GM12891 (cell line): ENCODE data around the gene ANO10.

Source experiments
- DNase-seq: peaks from one replicate; pipeline ENCODE4 v3.0.0; 2011; ENCODE audit warnings: low spot score; ENCODE audit not compliant: insufficient read length
- FAIRE-seq: peaks from 2 replicates; lab custom pipeline; 2011; peaks lifted over from hg19 to GRCh38; lab: Jason Lieb, UNC
- PAX5 ChIP-seq: IDR thresholded peaks from 2 replicates; pipeline ENCODE4 v1.6.1; 2011; ENCODE audit warnings: low read length, moderate library complexity, mild to moderate bottlenecking; ENCODE audit not compliant: insufficient read depth, severe bottlenecking
- POLR2A ChIP-seq: IDR thresholded peaks from 2 replicates; pipeline ENCODE4 v1.6.1; 2011; ENCODE audit warnings: low read depth, low read length, control low read depth
- POLR2AphosphoS5 ChIP-seq: IDR thresholded peaks from 2 replicates; pipeline ENCODE4 v1.6.1; 2011; ENCODE audit warnings: low read depth, low read length, control low read depth
- POU2F2 ChIP-seq: IDR thresholded peaks from 2 replicates; pipeline ENCODE4 v1.6.1; 2011; ENCODE audit warnings: low read depth, mild to moderate bottlenecking, control low read depth, low read length, moderate library complexity
- SPI1 ChIP-seq: IDR thresholded peaks from 2 replicates; pipeline ENCODE4 v1.6.1; 2011; ENCODE audit warnings: low read depth, low read length, control low read depth
- TAF1 ChIP-seq: IDR thresholded peaks from 2 replicates; pipeline ENCODE4 v1.6.1; 2011; ENCODE audit warnings: low read depth, low read length, control low read depth

The ANO10 gene

DNA sequence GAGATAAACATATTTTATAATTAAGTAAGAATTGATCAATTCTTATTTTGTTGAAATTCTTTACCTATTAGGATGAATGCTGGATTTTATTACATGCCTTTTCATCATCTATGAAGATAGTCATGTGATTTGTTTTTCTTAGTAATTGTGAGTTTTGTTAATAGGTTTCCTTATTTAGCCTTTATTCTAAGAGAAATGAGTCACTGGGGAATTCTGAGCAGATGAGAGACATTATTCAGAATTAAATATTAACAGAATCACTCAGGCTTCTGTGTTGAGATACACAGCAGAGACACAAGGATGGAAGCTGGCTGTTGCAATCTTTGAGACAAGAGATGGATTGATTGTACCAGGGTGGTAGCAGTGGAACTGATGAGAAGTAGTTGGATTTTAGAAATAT lies 7.4 kb upstream of the ANO10 start:
- TF ChIP-seq SPI1 (no peak), TAF1 (no peak), POU2F2 (no peak), PAX5 (no peak), POLR2A (no peak), POLR2AphosphoS5 (no peak)
- DNase-seq, result no peak
- FAIRE-seq, result no peak

- DNase-seq, result no peak
- no peak for TF ChIP-seq TAF1
- no peak for TF ChIP-seq POLR2A
- TF ChIP-seq POLR2AphosphoS5, result no peak
- TF ChIP-seq PAX5, result no peak
- TF ChIP-seq POU2F2, result no peak
- TF ChIP-seq SPI1, result no peak
- no peak for FAIRE-seq
Measured at GRCh38 chr3:43627360-43627759, 5.5 kb upstream of the ANO10 start.

DNA sequence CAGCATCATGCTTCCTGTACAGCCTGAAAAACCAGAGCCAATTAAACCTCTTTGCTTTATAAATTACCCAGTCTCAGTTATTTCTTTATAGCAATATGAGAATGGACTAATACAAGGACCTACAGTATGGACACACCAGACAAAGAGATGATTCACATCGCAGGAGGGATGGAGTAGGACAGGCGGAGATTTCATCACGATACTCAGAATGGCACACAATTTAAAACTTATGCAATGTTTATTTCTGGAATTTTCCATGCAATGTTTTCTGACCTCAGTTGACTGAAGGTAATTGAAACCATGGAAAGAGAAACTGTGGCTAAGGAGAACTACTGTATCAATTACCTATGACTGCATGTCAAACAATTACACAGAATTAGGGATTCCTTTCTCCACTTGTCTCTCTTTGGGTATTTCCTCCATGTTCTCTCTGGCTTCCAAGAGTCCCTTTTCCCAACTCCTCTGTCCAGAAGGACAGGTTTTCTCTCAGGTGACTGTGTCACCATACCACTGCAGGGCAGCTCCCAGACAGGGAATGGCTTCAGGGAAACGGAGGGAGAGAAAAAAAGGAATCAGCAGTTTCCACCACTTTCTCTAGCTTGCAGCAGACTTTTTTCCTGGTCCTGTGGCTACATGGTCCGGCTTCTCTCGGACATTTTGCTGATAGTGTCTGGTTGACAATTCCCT lies 3.0 kb upstream of the ANO10 start:
- DNase-seq, result no peak
- no peak for FAIRE-seq
- TF ChIP-seq POLR2A, result no peak

DNA sequence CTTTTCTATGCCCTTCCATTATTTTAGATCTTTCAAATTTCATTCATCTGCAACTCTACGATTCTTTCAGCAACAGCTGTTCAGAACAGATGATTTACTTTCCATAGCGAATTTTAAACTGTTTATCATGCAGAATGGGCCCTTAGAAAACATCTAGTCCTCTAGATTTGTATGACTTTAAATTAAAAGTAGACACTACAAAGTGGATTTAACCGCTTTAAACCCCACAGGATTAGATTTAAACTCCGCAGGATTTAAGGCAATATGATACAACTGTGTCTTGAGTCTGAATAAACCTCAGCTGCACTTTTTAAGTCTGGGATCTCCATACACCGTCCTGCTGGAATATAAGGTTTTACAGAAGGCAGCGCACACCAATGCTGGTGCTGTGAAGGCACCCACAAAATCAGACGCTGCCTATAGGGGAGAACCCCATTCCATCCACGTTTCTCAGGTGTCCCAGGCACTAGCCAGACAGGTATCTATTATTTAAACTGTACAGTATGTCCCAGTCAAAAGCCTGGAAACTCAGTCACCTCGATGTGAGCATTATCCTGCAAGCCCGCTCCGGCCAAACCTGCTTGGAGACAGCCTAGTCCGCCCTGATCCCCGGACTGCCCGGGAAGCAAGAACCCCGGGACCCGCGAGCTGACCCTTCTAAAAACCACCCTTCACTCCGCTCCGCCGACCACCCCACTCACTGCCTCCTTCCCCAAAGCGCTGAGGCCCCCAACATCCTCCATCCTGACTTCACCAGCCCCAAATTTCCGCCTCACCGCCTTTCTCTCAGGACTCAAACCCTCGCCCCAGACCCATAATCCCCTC lies 768 bp downstream of the ANO10 start:
- FAIRE-seq, result no peak
- TF ChIP-seq POLR2A, result no peak
- no peak for TF ChIP-seq TAF1
- TF ChIP-seq POLR2AphosphoS5, result no peak
- DNase-seq, result no peak

DNA sequence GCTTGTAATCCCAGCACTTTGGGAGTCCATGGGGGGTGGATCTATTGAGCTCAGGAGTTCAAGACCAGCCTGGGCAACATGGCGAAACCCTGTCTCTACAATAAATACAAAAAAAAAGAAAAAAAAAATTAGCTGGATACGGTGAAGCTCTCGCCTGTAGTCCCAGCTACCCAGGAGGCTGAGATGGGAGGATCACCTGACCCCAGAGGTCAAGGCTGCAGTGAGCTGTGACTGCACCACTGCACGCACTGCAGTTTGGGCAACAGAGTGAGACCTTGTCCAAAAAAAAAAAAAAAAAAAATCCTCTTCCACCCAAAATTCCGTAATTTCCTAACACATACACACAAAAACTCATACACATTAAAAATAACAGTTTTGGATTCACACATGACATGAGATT lies 2.2 kb downstream of the ANO10 start:
- TF ChIP-seq TAF1 (no peak), POU2F2 (no peak), PAX5 (no peak), POLR2A (no peak), SPI1 (no peak)
- DNase-seq (no peak), FAIRE-seq (no peak)

DNA sequence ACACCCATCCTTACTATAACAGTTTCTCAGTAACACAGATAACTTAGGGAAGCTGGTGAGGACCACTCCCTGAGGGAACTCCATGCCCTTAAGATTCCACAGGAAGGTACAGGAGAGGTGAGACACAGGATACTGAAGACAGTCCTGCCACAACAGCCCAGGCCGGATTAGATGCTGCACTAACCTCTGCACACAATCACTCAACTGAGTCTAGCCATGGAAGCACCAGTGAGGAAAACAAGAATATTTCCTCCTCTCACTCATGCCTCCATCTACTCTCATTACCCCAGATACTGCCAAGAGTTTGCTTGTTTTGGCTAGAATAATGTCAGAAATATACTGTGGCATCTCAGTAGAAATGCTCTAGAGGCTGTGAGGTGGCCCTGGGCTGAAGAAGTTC lies 3.7 kb downstream of the ANO10 start:
- DNase-seq (no peak), FAIRE-seq (no peak)
- TF ChIP-seq POLR2A (no peak), POLR2AphosphoS5 (no peak), SPI1 (no peak), TAF1 (no peak), PAX5 (no peak), POU2F2 (no peak)

DNA sequence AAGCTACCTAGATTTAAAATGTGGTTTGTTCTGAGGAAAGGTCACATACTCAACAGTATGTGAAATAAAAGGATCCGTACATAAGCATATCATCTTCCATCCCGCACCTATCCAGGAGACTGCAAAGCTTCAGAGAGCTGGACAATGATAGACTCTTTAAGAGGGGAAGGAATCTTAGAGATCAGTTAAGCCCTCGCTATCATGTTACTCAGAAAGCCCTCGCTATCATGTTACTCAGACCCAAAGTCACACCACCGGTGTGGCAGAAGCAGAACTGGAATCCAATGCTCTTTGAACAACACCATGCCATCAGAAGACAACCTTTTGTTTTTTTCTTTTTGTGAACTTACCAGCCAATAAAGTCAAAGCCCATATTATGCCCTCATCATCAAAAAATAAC lies 5.8 kb downstream of the ANO10 start:
- FAIRE-seq, result no peak
- DNase-seq, result no peak
- TF ChIP-seq POLR2AphosphoS5, result no peak
- no peak for TF ChIP-seq POU2F2
- no peak for TF ChIP-seq PAX5
- TF ChIP-seq SPI1, result no peak
- TF ChIP-seq POLR2A, result no peak
- TF ChIP-seq TAF1, result no peak

DNA sequence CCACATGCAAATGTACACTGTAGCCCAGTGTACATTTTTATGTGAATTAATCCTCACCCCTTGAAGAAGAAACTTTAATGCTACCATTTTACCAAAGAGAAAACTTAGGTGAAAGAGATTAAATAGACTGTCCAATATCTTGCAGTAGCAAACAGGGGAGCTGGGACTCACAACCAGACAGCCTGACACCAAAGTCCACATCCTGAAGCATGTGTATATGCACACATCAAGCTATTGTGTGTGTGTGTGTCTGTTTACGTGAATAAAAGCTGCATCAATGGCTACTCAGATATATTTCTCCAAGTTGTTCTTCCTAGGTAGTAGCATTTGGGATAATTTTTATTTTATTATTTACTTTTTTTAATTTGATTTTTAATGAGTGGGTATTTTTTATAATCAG lies 6.7 kb downstream of the ANO10 start:
- no peak for FAIRE-seq
- TF ChIP-seq POLR2A, result no peak
- TF ChIP-seq TAF1, result no peak
- TF ChIP-seq POU2F2, result no peak
- TF ChIP-seq POLR2AphosphoS5, result no peak
- TF ChIP-seq PAX5, result no peak
- no peak for TF ChIP-seq SPI1
- no peak for DNase-seq

DNA sequence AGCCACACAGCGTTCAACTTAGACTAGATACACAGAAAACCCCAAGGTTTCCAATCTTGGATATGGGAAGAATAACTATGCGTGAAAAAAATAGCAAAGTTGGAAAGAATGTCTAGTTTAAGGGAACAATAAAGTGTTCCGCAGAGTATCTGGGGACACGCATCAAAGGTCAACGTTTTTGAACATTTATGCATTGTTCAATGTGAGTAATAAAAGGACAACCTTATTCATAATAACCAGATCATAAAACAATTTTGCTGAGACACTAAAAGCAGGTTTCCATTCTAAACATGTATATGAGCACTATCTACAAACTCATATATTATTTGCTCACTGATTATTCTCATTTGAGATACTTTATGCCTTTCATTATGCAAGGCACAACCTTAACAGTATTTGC lies 7.8 kb downstream of the ANO10 start:
- DNase-seq (no peak), FAIRE-seq (no peak)
- TF ChIP-seq POLR2AphosphoS5, result no peak

GRCh38 chr3:43612419-43612818 lies 9.4 kb downstream of the ANO10 start:
- no peak for TF ChIP-seq PAX5
- no peak for TF ChIP-seq POU2F2
- no peak for TF ChIP-seq SPI1
- no peak for TF ChIP-seq POLR2AphosphoS5
- TF ChIP-seq POLR2A, result no peak
- no peak for TF ChIP-seq TAF1
- FAIRE-seq (no peak), DNase-seq (no peak)
